ENCODE data around the gene EXOC2. TPM values are rescaled to one million over a fixed set of nuclear protein-coding genes. Genes with fewer than 3 reads are reported as not detected.
A peak's percentile ranks its signal among the peaks of the same experiment; 100 is the strongest.

The EXOC2 gene
- total RNA-seq, 1 experiment from 2014 or later = 24.5 TPM

DNA sequence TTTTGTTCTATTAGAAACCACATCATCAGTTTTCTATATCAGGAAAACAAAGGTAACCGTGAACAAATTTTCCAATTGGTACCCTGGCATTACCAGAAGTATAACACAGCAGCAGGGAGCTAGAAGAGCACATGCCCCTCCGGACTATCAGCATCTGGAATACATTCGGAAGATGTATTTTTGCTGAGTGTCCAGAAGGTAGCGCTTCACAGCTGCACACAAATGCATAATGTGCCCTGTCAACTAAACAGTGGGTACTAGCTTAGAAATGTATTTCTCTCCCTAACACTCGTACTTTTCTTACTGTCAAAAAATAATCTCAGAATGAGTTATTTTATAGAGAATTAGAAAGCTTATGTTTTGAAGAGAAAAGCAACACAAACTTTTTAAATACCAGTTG lies 113.6 kb downstream of the EXOC2 start:
- Histone ChIP-seq H3K9me3 (ENCODE audit: control insufficient read depth in 1 of 2, insufficient read depth in 1 of 2, low read depth in 1 of 2, low read length in 2 of 2) (no peaks in the 10 kb centered on the region; a peak in 1 of 4 replicates), H3K36me3 (ENCODE audit: control insufficient read depth in 1 of 2, insufficient read depth in 2 of 2, low read length in 2 of 2) (no peaks in the 10 kb centered on the region), H3K27ac (ENCODE audit: low read depth, low read length) (no peak overlapping the region), H4K20me1 (ENCODE audit: insufficient read depth) (no peaks in the 10 kb centered on the region), H3K79me2 (ENCODE audit: insufficient read depth, low read length) (no peaks in the 10 kb centered on the region), H3K4me1 (ENCODE audit: control insufficient read depth in 1 of 2, insufficient read depth in 2 of 2, low read length in 2 of 2) (peaks cover 12 to 18% of the 10 kb centered on the region in 2 experiments), H2AFZ (ENCODE audit: low read depth, low read length, poor library complexity, severe bottlenecking) (no peak overlapping the region), H3K4me3 (replicated peaks in 1 of 2; ENCODE audit: low read depth in 1 of 2, low read length in 2 of 2) (no peak overlapping the region), H3K9ac (ENCODE audit: low read length) (no peak overlapping the region), H3K4me2 (ENCODE audit: low read length) (no peak overlapping the region), H3K9me2 (ENCODE audit: insufficient read depth) (no peaks in the 10 kb centered on the region), H3K27me3 (ENCODE audit: insufficient read depth, low read length) (no peaks in the 10 kb centered on the region)
- intact Hi-C loops (cut with micrococcal nuclease) = no loop called here
- ATAC-seq (peak; percentile 82), DNase-seq (ENCODE audit: low read depth, low spot score) (no peak)
- TF ChIP-seq JUND (IDR thresholded peaks at IDR 0.05) (no peak), EGR1 (IDR thresholded peaks at IDR 0.05; ENCODE audit: low read depth) (no peak), YY1 (IDR thresholded peaks at IDR 0.05; ENCODE audit: extremely low read depth, insufficient replicate concordance, low read depth, low read length) (no peak), ZFX (IDR thresholded peaks at IDR 0.05) (no peak), FOSL1 (IDR thresholded peaks at IDR 0.05; ENCODE audit: low read depth) (no peak), ZNF274 (IDR thresholded peaks at IDR 0.05; ENCODE audit: low read depth, low read length) (no peak), SIN3A (IDR thresholded peaks at IDR 0.05; ENCODE audit: low read depth) (no peak), SP1 (IDR thresholded peaks at IDR 0.05; ENCODE audit: low read depth) (no peak), TCF7L2 (IDR thresholded peaks at IDR 0.05; ENCODE audit: borderline replicate concordance, extremely low read depth, insufficient read depth, insufficient read length) (no peak), RAD21 (IDR thresholded peaks at IDR 0.05; ENCODE audit: low read depth) (peak; percentile 38)
- TF ChIP-seq, protein P1, sequence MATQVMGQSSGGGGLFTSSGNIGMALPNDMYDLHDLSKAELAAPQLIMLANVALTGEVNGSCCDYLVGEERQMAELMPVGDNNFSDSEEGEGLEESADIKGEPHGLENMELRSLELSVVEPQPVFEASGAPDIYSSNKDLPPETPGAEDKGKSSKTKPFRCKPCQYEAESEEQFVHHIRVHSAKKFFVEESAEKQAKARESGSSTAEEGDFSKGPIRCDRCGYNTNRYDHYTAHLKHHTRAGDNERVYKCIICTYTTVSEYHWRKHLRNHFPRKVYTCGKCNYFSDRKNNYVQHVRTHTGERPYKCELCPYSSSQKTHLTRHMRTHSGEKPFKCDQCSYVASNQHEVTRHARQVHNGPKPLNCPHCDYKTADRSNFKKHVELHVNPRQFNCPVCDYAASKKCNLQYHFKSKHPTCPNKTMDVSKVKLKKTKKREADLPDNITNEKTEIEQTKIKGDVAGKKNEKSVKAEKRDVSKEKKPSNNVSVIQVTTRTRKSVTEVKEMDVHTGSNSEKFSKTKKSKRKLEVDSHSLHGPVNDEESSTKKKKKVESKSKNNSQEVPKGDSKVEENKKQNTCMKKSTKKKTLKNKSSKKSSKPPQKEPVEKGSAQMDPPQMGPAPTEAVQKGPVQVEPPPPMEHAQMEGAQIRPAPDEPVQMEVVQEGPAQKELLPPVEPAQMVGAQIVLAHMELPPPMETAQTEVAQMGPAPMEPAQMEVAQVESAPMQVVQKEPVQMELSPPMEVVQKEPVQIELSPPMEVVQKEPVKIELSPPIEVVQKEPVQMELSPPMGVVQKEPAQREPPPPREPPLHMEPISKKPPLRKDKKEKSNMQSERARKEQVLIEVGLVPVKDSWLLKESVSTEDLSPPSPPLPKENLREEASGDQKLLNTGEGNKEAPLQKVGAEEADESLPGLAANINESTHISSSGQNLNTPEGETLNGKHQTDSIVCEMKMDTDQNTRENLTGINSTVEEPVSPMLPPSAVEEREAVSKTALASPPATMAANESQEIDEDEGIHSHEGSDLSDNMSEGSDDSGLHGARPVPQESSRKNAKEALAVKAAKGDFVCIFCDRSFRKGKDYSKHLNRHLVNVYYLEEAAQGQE (IDR thresholded peaks at IDR 0.05; ENCODE audit: low read depth) = no peak
- TF ChIP-seq, protein P2, sequence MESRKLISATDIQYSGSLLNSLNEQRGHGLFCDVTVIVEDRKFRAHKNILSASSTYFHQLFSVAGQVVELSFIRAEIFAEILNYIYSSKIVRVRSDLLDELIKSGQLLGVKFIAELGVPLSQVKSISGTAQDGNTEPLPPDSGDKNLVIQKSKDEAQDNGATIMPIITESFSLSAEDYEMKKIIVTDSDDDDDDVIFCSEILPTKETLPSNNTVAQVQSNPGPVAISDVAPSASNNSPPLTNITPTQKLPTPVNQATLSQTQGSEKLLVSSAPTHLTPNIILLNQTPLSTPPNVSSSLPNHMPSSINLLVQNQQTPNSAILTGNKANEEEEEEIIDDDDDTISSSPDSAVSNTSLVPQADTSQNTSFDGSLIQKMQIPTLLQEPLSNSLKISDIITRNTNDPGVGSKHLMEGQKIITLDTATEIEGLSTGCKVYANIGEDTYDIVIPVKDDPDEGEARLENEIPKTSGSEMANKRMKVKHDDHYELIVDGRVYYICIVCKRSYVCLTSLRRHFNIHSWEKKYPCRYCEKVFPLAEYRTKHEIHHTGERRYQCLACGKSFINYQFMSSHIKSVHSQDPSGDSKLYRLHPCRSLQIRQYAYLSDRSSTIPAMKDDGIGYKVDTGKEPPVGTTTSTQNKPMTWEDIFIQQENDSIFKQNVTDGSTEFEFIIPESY (IDR thresholded peaks at IDR 0.05; ENCODE audit: extremely low read depth, insufficient replicate concordance, low read length) = no peak
- TF ChIP-seq, protein P3, sequence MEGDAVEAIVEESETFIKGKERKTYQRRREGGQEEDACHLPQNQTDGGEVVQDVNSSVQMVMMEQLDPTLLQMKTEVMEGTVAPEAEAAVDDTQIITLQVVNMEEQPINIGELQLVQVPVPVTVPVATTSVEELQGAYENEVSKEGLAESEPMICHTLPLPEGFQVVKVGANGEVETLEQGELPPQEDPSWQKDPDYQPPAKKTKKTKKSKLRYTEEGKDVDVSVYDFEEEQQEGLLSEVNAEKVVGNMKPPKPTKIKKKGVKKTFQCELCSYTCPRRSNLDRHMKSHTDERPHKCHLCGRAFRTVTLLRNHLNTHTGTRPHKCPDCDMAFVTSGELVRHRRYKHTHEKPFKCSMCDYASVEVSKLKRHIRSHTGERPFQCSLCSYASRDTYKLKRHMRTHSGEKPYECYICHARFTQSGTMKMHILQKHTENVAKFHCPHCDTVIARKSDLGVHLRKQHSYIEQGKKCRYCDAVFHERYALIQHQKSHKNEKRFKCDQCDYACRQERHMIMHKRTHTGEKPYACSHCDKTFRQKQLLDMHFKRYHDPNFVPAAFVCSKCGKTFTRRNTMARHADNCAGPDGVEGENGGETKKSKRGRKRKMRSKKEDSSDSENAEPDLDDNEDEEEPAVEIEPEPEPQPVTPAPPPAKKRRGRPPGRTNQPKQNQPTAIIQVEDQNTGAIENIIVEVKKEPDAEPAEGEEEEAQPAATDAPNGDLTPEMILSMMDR (IDR thresholded peaks at IDR 0.05 in 2 of 3, conservative IDR thresholded peaks at IDR 0.05 in 1 of 3; ENCODE audit: borderline replicate concordance in 1 of 3, insufficient read depth in 1 of 3, low read depth in 2 of 3, low read length in 2 of 3) = peak; percentile 21 to 46 (median 32); a peak in 5 of 6 replicates
- TF ChIP-seq, protein P4, sequence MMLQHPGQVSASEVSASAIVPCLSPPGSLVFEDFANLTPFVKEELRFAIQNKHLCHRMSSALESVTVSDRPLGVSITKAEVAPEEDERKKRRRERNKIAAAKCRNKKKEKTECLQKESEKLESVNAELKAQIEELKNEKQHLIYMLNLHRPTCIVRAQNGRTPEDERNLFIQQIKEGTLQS (IDR thresholded peaks at IDR 0.05) = no peak
- no TSS peak for BruUV-seq (replicated peaks)
- CTCF ChIA-PET = interaction anchor here (0.7 to 1.7 kb wide), 4 partner anchors 14 to 857 kb away, joined by 3 to 7 read pairs (median 3); no protein-coding TSS in a partner anchor
- POLR2A ChIA-PET = no interaction called here
- RAD21 ChIA-PET (ENCODE audit: low non-redundant PET in 1 of 2, low total read pairs in 2 of 2, uncharacterized antibody in 2 of 2, unreplicated experiment in 2 of 2) = no interaction called here

Data from HCT116 (cell line).